ENCODE measurements around the gene ZBTB40. TPM values are rescaled to one million over a fixed set of nuclear protein-coding genes. Genes with fewer than 3 reads are reported as not detected.

Gene ZBTB40
- total and polyA plus RNA-seq, 2 of the 13 experiments (the other 11 are each of a cell fraction or from before 2014, with no cell fraction given) = 8.8 to 16.5 TPM

DNA sequence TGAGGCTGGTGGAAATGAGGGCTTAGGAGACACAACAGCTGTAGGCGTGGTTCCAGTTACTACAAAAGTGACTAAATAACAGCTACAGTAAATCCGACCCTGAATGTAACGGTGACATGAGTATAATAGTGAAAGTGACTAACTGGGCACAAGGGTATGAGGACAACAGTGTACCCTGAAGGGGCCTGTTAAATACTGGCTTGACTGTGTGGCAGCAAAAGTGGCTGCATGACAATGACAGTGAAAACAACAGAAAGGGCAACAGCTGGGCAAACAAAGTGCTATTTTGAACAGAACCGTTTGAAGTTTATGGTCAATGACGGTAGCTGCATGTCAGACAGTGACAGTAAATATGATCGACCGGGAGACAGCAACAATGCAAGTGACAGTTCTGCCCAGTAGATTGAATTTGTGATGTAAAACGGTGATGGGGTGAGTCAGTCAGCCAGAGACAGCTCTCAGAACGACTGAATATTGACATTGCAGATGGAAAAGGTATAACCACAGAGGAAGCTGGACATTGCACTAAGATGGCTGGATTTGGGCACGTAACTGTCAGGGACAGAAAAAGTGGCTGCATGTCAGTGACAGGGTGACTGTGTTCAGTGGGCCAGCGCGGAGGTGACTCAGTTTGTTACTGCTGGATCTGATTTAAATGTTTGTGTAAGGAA is 1.2 kb upstream of the ZBTB40 start (continued):
- no peak for TF ChIP-seq ZNF225 (CRISPR knock-in tag; IDR thresholded peaks at IDR 0.05)
- TF ChIP-seq, protein P1, sequence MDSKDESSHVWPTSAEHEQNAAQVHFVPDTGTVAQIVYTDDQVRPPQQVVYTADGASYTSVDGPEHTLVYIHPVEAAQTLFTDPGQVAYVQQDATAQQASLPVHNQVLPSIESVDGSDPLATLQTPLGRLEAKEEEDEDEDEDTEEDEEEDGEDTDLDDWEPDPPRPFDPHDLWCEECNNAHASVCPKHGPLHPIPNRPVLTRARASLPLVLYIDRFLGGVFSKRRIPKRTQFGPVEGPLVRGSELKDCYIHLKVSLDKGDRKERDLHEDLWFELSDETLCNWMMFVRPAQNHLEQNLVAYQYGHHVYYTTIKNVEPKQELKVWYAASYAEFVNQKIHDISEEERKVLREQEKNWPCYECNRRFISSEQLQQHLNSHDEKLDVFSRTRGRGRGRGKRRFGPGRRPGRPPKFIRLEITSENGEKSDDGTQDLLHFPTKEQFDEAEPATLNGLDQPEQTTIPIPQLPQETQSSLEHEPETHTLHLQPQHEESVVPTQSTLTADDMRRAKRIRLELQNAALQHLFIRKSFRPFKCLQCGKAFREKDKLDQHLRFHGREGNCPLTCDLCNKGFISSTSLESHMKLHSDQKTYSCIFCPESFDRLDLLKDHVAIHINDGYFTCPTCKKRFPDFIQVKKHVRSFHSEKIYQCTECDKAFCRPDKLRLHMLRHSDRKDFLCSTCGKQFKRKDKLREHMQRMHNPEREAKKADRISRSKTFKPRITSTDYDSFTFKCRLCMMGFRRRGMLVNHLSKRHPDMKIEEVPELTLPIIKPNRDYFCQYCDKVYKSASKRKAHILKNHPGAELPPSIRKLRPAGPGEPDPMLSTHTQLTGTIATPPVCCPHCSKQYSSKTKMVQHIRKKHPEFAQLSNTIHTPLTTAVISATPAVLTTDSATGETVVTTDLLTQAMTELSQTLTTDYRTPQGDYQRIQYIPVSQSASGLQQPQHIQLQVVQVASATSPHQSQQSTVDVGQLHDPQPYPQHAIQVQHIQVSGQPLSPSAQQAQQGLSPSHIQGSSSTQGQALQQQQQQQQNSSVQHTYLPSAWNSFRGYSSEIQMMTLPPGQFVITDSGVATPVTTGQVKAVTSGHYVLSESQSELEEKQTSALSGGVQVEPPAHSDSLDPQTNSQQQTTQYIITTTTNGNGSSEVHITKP (CRISPR knock-in tag; IDR thresholded peaks at IDR 0.05; ENCODE audit: low read depth) = peak; percentile 34; the same call in 1 of the 2 replicates
- no peak for TF ChIP-seq PAF1 (CRISPR knock-in tag; IDR thresholded peaks at IDR 0.05)
- TF ChIP-seq TOPORS (CRISPR knock-in tag; IDR thresholded peaks at IDR 0.05) = no peak
- TF ChIP-seq, protein P2, sequence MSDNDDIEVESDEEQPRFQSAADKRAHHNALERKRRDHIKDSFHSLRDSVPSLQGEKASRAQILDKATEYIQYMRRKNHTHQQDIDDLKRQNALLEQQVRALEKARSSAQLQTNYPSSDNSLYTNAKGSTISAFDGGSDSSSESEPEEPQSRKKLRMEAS (IDR thresholded peaks at IDR 0.05) = peak; percentile 44
- no peak; the same call in 1 of the 2 replicates for TF ChIP-seq POLR2AphosphoS5 (IDR thresholded peaks at IDR 0.05; ENCODE audit: low read depth, low read length)
- TF ChIP-seq, protein P3, sequence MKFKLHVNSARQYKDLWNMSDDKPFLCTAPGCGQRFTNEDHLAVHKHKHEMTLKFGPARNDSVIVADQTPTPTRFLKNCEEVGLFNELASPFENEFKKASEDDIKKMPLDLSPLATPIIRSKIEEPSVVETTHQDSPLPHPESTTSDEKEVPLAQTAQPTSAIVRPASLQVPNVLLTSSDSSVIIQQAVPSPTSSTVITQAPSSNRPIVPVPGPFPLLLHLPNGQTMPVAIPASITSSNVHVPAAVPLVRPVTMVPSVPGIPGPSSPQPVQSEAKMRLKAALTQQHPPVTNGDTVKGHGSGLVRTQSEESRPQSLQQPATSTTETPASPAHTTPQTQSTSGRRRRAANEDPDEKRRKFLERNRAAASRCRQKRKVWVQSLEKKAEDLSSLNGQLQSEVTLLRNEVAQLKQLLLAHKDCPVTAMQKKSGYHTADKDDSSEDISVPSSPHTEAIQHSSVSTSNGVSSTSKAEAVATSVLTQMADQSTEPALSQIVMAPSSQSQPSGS (CRISPR knock-in tag; IDR thresholded peaks at IDR 0.05) = peak; percentile 39; the same call in 1 of the 2 replicates
- no peak for TF ChIP-seq SP4 (CRISPR knock-in tag; IDR thresholded peaks at IDR 0.05)
- TF ChIP-seq, protein P4, sequence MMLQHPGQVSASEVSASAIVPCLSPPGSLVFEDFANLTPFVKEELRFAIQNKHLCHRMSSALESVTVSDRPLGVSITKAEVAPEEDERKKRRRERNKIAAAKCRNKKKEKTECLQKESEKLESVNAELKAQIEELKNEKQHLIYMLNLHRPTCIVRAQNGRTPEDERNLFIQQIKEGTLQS (CRISPR knock-in tag; IDR thresholded peaks at IDR 0.05) = 0 out of 2 replicates have a peak, but pooled peaks have one; percentile 22
- TF ChIP-seq RFX1 (IDR thresholded peaks at IDR 0.05) = no peak
- no peak for TF ChIP-seq ZNF343 (CRISPR knock-in tag; IDR thresholded peaks at IDR 0.05)
- TF ChIP-seq ZSCAN25 (CRISPR knock-in tag; IDR thresholded peaks at IDR 0.05) = no peak
- TF ChIP-seq CEBPB (IDR thresholded peaks at IDR 0.05; ENCODE audit: borderline replicate concordance, low read depth, low read length) = 0 out of 2 replicates have a peak, but pooled peaks have one; percentile 18
- TF ChIP-seq, protein P5, sequence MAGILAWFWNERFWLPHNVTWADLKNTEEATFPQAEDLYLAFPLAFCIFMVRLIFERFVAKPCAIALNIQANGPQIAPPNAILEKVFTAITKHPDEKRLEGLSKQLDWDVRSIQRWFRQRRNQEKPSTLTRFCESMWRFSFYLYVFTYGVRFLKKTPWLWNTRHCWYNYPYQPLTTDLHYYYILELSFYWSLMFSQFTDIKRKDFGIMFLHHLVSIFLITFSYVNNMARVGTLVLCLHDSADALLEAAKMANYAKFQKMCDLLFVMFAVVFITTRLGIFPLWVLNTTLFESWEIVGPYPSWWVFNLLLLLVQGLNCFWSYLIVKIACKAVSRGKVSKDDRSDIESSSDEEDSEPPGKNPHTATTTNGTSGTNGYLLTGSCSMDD (CRISPR knock-in tag; IDR thresholded peaks at IDR 0.05) = no peak
- no peak for TF ChIP-seq ZNF562 (CRISPR knock-in tag; IDR thresholded peaks at IDR 0.05; ENCODE audit: borderline replicate concordance)
- no peak for TF ChIP-seq SOX6 (IDR thresholded peaks at IDR 0.05)
- TF ChIP-seq SOX6 (CRISPR knock-in tag; IDR thresholded peaks at IDR 0.05) = peak; percentile 94
- no peak for TF ChIP-seq ZBTB7A (CRISPR knock-in tag; IDR thresholded peaks at IDR 0.05)
- TF ChIP-seq, protein P6, sequence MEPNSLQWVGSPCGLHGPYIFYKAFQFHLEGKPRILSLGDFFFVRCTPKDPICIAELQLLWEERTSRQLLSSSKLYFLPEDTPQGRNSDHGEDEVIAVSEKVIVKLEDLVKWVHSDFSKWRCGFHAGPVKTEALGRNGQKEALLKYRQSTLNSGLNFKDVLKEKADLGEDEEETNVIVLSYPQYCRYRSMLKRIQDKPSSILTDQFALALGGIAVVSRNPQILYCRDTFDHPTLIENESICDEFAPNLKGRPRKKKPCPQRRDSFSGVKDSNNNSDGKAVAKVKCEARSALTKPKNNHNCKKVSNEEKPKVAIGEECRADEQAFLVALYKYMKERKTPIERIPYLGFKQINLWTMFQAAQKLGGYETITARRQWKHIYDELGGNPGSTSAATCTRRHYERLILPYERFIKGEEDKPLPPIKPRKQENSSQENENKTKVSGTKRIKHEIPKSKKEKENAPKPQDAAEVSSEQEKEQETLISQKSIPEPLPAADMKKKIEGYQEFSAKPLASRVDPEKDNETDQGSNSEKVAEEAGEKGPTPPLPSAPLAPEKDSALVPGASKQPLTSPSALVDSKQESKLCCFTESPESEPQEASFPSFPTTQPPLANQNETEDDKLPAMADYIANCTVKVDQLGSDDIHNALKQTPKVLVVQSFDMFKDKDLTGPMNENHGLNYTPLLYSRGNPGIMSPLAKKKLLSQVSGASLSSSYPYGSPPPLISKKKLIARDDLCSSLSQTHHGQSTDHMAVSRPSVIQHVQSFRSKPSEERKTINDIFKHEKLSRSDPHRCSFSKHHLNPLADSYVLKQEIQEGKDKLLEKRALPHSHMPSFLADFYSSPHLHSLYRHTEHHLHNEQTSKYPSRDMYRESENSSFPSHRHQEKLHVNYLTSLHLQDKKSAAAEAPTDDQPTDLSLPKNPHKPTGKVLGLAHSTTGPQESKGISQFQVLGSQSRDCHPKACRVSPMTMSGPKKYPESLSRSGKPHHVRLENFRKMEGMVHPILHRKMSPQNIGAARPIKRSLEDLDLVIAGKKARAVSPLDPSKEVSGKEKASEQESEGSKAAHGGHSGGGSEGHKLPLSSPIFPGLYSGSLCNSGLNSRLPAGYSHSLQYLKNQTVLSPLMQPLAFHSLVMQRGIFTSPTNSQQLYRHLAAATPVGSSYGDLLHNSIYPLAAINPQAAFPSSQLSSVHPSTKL (CRISPR knock-in tag; IDR thresholded peaks at IDR 0.05) = peak; percentile 65; the same call in 1 of the 2 replicates
- no peak for TF ChIP-seq ZNF674 (CRISPR knock-in tag; IDR thresholded peaks at IDR 0.05; ENCODE audit: low read depth)

Measured in HepG2 (cell line).